T-helper 22 cell (primary cell): ENCODE data around the gene CENPO.

Experiments used
- DNase-seq: peaks from one replicate; pipeline ENCODE4 v3.0.0-alpha.2; 2020; ENCODE audit warnings: low read depth

CENPO gene, protein sequence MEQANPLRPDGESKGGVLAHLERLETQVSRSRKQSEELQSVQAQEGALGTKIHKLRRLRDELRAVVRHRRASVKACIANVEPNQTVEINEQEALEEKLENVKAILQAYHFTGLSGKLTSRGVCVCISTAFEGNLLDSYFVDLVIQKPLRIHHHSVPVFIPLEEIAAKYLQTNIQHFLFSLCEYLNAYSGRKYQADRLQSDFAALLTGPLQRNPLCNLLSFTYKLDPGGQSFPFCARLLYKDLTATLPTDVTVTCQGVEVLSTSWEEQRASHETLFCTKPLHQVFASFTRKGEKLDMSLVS

DNA sequence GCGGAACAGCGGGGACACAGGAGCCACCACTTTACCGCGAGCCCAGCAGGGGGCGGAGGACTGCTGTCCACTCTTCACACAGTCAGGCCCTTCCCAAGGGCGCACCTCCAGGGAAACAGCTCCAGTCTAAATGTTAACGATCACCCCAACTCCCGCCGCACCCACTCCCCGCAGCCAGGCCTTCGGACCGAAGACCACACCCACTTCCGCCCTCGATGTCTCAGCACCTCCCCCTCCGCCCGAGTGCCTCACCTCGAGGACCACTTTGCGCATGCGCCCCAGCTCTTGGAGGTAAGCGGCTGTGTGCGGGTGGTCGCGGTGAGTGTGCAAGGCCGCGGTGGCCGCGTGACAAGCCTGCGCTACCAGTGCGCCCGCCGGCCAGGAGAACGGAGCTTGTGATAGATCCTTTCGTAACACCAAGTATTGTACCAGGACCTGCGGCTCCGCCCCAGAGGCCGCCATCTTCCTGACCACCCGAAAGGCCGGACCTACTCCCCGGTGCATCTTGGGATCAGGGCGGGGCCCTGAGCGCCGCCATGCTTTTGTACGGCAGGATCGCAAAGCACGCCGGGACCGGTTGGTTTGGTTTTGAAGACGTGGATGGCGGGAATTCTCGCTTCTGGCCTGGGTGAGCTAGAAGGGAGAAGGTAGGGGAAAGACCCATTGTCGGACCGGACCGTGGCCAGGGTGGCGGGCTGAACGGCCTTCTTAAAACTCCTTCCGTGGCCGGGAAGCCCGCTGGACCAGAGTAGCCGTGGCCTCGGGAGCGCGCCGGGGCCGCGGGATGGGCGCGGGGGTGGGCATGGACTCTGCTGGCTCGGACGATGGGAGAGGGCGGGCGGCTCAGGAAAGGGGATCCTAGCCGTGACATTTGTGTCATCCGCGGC lies at the start of gene CENPO, which contains the start of gene PTRHD1:
Gene CENPO, plus strand, starts transcription at position 552 of the 887 bp plus-strand sequence. CDS start 495 bp downstream, outside the sequence.
Gene PTRHD1, minus strand, starts transcription at position 518 of the 887 bp plus-strand sequence. Its CDS starts 14 bp downstream, at position 504.
- DNase-seq: peak; percentile 92

DNA sequence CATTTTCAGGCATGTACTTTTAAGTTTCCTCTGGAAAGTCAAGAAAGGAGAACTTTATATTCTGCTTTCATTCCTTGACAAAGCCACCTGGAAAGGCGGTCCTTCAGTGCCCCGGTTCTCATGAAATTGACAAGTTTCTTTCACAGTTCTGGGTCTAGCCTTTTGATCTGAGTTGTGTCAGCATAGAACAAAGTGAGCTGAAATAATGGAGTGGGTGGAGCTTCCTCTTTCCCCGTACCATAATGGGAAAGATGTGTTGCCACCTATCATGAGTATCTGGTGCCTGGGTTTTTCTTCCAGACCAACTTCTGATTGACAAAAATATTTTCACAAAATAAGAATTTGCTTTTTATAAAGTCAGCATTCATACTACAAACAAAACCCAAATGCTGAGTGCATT lies 49.3 kb upstream of the CENPO start:
- no peak for DNase-seq

DNA sequence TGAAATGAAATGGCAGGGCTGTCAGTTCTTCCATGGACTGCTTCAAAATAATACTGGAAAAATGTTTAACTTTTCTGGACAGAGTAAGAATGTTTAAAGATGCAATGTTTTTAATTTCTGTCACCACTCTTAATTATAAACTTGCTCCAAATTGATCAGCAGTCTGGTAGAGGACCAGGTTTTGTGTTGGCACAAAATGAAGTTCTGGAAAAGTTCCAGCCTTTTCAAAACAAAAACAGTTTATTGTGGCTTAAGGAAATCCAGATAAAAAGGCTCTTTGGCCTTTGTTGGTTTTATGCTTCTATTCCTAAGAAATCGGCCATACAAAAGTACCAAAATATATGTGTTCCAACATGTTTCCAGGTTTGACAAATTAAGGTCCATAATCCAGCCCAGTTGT lies 48.9 kb upstream of the CENPO start:
- DNase-seq: no peak

DNA sequence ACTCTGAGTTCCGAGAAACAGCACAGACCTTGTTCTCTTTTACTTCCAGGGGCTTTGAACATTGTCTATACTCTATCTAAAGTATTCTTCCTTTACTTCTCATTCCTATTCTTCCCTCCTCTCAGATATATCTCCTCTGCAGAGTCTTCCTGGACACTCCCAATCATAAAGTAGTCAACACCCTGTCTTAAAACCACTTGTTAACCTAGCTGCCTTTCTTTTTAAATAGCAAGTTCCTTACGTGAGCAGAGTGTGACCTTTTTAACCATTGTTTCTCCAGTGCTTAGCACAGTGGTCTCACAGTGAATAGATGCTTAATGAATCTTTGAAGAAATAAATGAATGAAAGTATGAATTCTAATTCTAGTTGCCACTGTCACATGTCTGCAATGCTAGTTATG lies 47.4 kb upstream of the CENPO start:
- DNase-seq: no peak

DNA sequence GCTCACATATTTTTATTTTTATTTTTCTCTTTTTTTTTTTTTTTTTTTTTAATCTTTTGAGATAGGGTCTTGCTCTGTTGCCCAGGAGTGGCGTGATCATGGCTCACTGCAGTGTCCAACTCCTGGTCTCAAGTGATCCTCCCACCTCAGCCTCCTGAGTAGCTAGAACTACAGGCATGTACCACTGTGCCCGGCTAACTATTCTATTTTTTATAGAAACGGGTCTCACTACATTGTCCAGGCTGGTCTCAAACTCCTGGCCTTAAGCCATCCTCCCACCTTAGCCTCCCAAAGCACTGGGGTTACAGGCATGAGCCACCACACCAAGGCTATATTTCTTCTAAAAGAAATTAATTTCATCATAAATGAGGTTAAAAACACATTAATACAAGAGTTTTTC lies 45.9 kb upstream of the CENPO start:
- DNase-seq: no peak

DNA sequence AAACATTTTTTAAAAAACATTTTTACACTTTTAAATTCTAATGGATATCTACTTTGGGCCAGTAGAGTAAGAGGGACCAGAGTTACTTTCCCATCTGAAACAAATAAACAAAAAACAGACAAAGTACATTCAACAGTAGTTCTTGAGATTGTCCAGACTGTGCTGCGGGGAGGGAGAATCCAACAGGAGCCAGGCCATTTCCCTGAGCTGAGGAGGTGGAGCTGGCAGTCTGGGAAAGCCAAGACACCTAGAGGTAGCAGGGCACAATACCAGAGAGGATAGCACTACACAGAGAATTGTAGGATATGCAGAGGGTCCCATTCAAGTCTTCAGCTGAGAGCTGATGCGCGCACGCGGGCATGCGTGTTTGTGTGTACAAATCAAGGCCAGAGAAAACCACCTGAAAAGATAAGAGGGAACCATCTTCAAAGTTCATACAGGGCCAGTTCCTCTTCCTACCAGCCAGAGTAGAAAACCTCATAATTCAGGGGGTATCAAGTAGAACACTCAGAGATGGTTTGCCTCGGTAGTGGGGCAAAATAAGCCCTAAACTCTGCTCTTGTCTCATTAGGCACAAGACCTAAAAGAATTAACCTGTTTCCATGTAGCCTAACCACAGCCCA lies 44.0 kb upstream of the CENPO start:
- DNase-seq: no peak

DNA sequence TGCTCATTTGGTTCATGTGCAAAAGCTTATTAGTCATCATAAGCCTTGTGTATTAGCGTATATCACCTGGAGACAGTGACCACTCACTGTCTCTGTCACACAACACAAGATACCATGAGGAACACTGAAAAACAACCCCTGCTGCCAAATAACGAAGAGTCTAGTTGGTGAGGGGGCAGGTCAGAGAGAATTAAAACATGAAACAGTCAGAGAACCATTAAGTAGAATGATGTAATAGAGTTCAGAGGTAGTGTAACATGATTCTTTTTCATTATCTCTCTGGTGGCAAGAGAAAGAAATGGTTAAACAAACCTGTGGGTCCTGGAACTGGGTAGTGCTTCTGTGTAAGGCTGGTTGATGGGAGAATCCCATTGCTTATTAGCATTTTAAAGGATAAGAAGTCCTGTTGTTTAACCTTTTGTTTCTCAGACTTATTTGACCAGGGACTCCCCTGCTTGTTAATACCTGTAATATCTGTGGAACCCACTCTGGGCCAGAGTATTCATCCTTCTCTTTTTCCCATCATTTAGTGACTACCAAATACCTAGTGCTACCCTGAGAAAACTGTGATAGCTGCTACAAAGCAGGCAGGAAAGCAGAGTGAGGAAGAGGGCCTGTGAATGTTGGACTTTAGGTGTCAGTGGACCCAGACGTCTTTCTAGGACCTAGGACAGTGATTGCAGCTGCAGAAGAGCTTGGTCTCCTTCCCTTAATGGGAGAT lies 38.1 kb upstream of the CENPO start:
- DNase-seq: no peak

DNA sequence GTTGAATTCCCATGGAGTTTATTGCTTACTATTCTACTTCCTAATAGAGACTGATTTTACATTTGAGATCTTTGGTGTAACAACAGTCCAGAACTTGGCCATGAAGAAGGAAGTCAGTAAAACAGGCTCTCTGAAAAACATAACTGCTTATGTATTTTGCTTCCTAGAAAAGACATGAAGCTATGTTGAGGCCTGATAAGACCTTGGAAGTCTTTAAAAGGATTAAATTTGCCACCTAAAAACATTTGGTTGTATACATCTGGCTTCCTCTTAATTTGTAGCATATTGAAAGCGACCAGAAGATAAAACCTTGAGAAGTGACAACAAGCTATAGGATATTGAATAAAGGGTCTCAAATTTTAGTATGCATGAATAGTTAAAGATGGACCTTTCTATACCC lies 36.4 kb upstream of the CENPO start:
- DNase-seq: no peak

DNA sequence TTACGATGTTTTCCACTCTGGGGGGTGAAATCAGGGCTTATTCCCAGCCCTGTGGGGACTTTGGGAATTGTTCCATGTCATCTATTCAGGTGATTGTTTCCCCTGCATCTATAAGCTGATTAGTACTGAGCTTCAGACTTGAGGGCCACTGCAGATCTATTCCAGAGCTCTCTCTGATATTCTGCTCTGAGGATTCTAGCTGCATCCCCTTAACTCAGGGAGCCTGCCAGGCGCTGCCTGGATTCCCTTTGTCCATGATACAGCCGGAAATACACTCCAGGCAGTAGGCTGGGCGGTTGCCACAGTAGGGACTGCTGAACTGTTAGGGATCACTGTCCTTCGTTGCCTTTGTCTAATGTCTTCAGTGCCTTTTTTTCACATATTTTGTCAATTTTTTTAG lies 31.4 kb upstream of the CENPO start:
- no peak for DNase-seq

DNA sequence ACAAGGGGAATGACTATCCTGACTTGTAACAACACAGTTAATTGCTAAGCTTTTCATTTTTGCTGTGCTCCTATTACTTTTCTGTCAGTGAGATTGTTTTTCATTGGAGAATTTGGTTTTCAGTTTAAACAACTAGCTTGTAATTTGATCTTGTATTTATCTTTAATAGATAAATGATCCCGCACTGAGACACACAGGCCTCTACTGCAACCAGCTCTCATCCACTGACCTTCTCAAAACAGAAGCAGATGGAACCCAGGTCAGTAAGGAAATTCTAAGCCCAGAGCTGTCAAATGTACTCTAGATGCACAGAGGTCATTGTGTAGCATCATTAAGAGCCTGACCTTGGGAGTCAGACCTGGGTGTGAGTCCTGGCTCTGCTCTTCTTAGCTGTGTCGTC lies 30.7 kb upstream of the CENPO start:
- no peak for DNase-seq

DNA sequence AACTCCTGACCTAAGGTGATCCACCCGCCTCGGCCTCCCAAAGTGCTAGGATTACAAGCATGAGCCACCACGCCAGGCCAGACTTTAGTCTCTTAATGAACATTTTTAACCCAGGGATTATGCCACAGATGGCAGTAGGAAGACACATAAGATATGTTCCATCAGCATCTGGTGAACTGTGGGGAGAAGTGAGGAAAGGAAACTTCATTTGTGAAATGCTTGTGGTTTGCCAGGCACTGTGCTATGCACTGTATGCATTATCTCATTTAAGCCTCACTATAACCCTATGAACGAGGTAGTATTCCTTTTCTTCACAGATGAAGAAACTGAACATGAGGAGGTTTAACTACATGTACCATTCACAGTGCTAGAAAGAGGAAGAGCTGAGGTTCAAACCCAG lies 29.4 kb upstream of the CENPO start:
- no peak for DNase-seq

DNA sequence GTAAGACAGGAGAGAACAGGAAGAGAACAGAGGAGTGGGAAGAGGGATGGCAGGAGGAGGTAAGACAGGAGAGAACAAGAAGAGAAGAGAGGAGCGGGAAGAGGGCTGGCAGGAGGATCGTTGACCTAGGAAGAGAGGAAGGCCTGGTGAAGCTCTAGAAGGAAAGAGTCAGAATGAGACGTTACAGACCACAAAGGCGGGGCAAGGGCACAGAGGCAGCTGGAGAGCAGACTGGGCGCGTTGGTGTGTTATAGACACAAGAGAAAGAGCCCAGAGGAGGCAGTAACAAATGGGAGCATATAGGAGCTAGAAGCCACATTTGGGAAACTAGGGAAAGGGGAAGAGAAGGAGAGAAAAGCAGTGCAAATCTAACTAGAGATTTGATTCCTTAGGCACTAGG lies 26.6 kb upstream of the CENPO start:
- DNase-seq: no peak

DNA sequence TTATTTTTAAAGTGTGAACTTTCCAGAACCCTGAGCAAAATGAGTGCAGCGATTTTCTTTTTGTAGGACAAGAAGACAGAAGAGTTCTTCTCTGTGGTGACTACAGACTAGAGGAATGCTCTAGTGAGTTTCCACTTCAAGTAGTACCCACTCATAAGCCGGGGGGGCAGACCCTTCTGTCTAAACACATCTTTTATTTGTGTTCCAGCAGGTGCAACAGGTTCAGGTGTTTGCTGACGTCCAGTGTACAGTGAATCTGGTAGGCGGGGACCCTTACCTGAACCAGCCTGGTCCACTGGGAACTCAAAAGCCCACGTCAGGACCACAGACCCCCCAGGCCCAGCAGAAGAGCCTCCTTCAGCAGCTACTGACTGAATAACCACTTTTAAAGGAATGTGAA lies 25.2 kb upstream of the CENPO start:
- no peak for DNase-seq

DNA sequence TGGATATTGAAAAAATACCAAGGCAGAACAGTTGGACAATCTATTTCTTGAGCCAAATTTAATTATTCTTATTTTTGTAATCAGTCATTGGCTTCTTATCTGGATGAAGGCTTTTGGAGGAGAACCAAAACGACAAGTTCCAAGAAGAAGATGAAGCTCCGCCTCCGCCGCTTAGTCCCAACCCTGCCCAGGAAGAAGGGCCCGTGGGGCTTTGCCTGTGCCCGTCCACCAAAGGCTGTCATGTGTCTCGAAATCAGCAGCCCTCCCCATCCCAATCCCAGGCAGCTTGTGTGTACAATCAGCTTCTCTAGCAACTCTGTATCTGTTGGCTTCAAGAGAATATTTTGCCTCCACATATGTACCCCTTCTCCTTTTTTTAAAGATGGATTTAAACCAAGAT lies 24.6 kb upstream of the CENPO start:
- no peak for DNase-seq

DNA sequence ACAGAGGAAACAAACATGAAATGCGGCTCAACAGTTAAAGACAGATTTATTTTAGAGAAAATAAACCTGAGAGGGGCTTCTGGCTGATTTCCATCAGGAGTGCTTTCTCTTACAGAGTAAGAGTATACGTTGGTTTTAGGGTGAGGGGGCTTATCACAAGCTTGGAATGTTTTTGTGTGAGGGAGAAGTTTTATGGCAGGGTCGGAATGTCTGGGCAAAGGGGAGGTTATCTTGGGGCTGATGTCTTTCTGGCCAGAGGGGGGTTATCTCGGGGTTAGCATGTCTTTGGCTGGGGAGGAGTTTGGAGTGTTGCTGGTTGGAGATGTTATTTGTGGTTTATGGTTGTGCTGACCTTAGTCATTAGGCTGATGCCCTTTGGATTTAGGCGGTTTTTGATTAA lies 22.2 kb upstream of the CENPO start:
- DNase-seq: no peak

DNA sequence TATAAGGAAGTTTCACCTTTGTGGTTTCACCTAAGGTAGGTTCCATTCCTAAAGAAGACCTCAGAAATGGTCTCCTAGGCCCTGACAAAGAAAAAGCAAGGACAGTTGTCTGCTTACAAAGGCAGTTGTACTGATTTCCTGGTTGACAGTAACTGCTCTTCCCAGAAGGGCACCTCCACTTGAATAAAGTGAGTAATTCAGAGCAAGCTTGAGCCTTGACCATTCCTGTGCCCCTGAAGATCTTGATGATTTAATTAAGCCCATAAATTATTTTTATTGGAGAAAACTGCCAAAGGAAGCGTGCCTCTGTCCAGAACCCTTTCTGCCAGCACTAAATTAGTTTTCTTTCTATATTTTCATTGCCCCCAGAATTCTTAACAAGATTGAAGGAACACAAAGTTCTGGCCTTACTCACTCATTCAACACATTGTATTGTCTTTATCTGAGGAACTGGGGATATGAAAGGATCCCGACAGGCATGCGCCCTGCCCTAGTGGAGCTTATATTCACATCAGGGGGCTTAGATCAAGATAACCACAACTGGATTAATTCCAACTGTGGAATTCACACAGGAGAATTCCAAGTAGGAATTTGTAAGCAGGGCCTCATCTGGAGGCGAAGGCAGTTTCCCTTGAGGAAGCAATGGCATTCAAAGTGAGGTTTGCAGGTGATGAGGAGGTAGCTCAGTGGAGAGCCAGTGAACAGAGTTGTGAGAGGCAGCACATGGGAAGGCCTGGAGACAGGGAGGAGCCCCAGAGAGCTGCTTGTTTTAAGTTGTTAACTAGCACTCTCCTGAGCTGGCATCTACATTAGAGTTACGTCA lies 21.2 kb upstream of the CENPO start:
- no peak for DNase-seq

DNA sequence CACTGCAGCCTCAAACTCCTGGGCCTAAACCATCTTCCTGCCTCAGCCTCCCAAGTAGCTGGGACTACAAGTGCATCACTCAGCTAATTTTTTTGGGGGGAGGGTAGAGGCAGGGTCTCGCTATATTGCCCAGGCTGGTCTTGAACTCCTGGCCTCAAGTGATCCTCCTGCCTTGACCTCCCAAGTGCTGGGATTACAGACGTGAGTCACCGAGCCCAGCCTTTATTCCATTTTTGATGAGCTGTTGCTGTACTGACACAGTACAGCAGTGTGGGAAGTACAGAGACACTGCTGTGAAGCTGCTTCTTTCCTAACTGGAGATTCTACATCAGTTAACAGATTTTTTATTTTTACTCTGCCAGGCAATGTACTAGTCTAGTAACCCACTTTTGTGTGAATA lies 18.9 kb upstream of the CENPO start:
- DNase-seq: no peak

DNA sequence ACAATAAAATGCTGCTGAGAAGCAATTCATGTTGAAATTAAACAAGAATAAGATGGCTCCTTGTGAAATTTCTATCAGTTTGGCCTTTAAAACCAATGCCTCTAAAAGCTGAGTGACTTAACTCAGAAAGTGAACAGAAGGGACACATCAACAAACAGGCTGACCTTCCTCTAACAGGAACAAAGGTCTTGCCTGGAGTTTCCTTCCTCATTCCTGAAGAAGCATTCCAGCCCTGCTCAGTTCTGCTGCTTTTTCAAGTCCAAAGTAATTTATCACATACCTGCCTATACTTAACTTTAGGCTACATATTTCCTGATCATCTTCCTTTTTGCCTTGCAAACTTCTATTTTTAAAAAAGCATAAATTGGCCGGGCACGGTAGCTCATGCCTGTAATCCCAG lies 14.1 kb upstream of the CENPO start:
- DNase-seq: no peak

DNA sequence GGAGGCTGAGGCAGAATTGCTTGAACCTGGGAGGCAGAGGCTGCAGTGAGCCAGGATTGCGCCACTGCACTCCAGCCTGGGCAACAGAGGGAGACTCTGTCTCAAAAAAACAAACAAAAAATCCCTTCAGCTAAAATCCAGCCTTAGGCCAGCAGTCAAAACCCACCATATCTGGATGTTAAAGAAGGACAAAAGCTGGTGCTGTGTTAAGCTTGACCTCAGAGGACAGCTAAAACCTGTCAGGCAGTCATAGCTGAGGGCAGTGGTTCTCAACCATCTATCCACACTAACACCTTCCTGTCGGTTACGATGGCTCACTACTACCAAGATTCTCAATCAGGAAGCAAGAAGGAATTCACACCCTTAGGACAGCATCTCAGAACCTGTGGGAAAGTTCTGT lies 9.6 kb upstream of the CENPO start:
- no peak for DNase-seq

DNA sequence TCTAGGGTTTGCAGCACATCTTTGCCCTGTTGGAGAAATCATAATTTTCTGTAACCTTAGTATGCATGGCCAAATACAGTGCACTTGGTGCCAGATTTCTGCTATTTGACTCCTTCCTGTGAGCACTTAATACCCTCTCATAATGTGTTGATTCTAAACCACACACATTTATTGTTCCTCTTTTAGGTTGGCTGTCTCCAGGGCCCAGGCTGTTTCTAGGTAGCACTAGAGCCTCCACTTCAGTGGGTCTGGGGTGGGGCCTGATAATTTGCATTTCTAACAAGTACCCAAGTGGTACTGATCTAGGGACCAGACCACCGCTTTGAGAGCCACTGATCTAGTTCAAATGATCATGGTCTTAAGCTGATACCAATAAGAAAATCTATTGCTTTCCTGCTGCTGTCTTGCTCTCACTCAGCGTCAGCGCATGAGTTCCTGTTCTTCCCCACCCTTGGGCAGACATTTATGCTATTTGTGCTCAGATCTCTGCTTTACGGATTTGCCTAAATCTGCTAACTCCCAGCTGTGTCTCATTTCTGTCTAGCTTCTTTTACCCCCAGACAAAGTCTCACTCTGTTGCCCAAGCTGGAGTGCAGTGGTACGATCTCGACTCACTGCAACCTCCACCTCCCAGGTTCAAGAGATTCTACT lies 7.4 kb upstream of the CENPO start:
- no peak for DNase-seq

DNA sequence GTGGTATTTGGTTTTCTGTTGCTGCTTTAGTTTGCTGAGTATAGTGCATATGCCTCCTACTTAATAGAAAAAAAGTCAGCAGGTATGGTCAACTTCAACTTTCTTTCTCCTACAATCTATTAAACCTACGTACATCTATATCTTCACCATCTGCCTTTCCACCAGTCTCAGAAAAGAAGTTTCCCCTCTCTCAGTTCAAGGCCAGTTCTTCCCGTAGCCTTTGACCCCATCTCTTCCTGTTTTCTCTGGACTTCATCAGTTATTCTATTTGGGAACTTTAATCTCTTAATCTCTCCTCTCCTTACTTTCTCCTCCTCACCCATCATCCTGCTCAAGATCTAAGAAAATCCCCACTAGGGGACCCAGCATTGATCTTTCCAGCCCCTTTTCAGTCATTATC lies 5.7 kb upstream of the CENPO start:
- no peak for DNase-seq
